IMR-90 (cell line): Measurements from ENCODE around the gene IBA57. TPM values are rescaled to one million over a fixed set of nuclear protein-coding genes. Genes with fewer than 3 reads are reported as not detected.

Experiments
- ATAC-seq: fragments of 200-7000 bp; cut with Tn5 transposase; 2 replicates; pipeline ENCODE4 v1.9.1; 2020; ENCODE audit warnings: low read depth, mild to moderate bottlenecking, moderate library complexity
- BruUV-seq: library from RNA; stranded (reverse); fragments of 400-500 nt; replicated peaks from 2 replicates; lab custom pipeline; 2021; lab: Mats Ljungman, UMichigan
- CTCF ChIA-PET: fragments of 300-600 bp; formaldehyde crosslinking; extraction: SDS; loops from one replicate; lab custom pipeline; 2021; ENCODE audit warnings: antibody characterized with exemption; lab: Yijun Ruan, JAX
- POLR2A ChIA-PET: fragments of 300-600 bp; sonication (Branson Sonifier 250); formaldehyde crosslinking; loops from one replicate; lab custom pipeline; 2022; ENCODE audit warnings: antibody characterized with exemption; ENCODE audit not compliant: unreplicated experiment; lab: Charles Lee
- DNase-seq: peaks from one replicate; pipeline ENCODE4 v3.0.0; 2013
- H2AFZ ChIP-seq: replicated peaks from 2 replicates; pipeline ENCODE3; 2013; ENCODE audit warnings: low read length, mild to moderate bottlenecking; ENCODE audit not compliant: poor library complexity
- H2AK5ac ChIP-seq: 2 replicates; pipeline ENCODE4 v1.6.1; 2013; ENCODE audit warnings: low read depth, low read length, inconsistent platforms
- H2AK9ac ChIP-seq: replicated peaks from 2 replicates; pipeline ENCODE3; 2013; ENCODE audit warnings: mild to moderate bottlenecking, low read depth, low read length, moderate library complexity; ENCODE audit not compliant: poor library complexity
- H2BK120ac ChIP-seq: 2 replicates; pipeline ENCODE4 v1.6.1; 2013; ENCODE audit warnings: low read depth, low read length, inconsistent platforms
- H2BK15ac ChIP-seq: 3 replicates; pipeline ENCODE4 v1.6.1; 2013; ENCODE audit warnings: low read depth, low read length, inconsistent platforms
- H2BK20ac ChIP-seq: 2 replicates; pipeline ENCODE4 v1.6.1; 2013; ENCODE audit warnings: low read depth, mild to moderate bottlenecking, inconsistent platforms, low read length, moderate library complexity
- H2BK5ac ChIP-seq: 2 replicates; pipeline ENCODE4 v1.6.1; 2013; ENCODE audit warnings: mild to moderate bottlenecking, low read depth, low read length, inconsistent platforms; ENCODE audit not compliant: poor library complexity, severe bottlenecking
- H3K14ac ChIP-seq: replicated peaks from 2 replicates; pipeline ENCODE4 v1.6.1; 2013; ENCODE audit warnings: low read depth, low read length, inconsistent platforms
- H3K18ac ChIP-seq: 2 replicates; pipeline ENCODE4 v1.6.1; 2013; ENCODE audit warnings: low read depth, low read length, control low read depth
- H3K23ac ChIP-seq: 2 replicates; pipeline ENCODE4 v1.6.1; 2013; ENCODE audit warnings: low read depth, low read length, inconsistent platforms
- H3K27ac ChIP-seq: 2 replicates; pipeline ENCODE4 v1.5.1; 2013; ENCODE audit warnings: mild to moderate bottlenecking, control low read depth, low read length; ENCODE audit not compliant: insufficient read depth
- H3K27me3 ChIP-seq: 2 replicates; pipeline ENCODE4 v1.6.1; 2013; ENCODE audit warnings: low read length; ENCODE audit not compliant: control insufficient read depth, insufficient read depth
- H3K36me3 ChIP-seq: 2 replicates; pipeline ENCODE4 v1.6.1; 2013; ENCODE audit warnings: low read length, mixed read lengths; ENCODE audit not compliant: control insufficient read depth, insufficient read depth
- H3K4ac ChIP-seq: 2 replicates; pipeline ENCODE4 v1.6.1; 2013; ENCODE audit warnings: low read depth, low read length, inconsistent platforms
- H3K4me1 ChIP-seq: 2 replicates; pipeline ENCODE4 v1.6.1; 2013; ENCODE audit warnings: low read length, mixed read lengths; ENCODE audit not compliant: control insufficient read depth, insufficient read depth
- H3K4me2 ChIP-seq: 2 replicates; pipeline ENCODE4 v1.6.1; 2013; ENCODE audit warnings: low read depth, mild to moderate bottlenecking, control low read depth, low read length, moderate library complexity
- H3K4me3 ChIP-seq: 2 replicates; pipeline ENCODE4 v1.5.1; 2013; ENCODE audit warnings: low read depth, mild to moderate bottlenecking, control low read depth, low read length, moderate library complexity; ENCODE audit not compliant: insufficient read depth
- H3K56ac ChIP-seq: 2 replicates; pipeline ENCODE4 v1.6.1; 2013; ENCODE audit warnings: low read length, inconsistent platforms; ENCODE audit not compliant: insufficient read depth; ENCODE audit errors: extremely low read depth
- H3K79me1 ChIP-seq, 2 experiments: 2 replicates each; pipeline ENCODE4 v1.6.1; 2013; ENCODE audit warnings: low read length in 2 of 2, inconsistent platforms in 1 of 2, low read depth in 1 of 2
- H3K9ac ChIP-seq: 2 replicates; pipeline ENCODE4 v1.6.1; 2013; ENCODE audit warnings: low read depth, low read length, control low read depth
- H3K9me1 ChIP-seq: 2 replicates; pipeline ENCODE4 v1.6.1; 2013; ENCODE audit warnings: low read length, inconsistent platforms; ENCODE audit not compliant: insufficient read depth
- H3K9me3 ChIP-seq: 2 replicates; pipeline ENCODE4 v1.6.1; 2013; ENCODE audit warnings: low read length; ENCODE audit not compliant: control insufficient read depth, insufficient read depth
- H4K20me1 ChIP-seq: 2 replicates; pipeline ENCODE4 v1.6.1; 2013; ENCODE audit warnings: low read length, inconsistent platforms; ENCODE audit not compliant: insufficient read depth
- H4K5ac ChIP-seq: 2 replicates; pipeline ENCODE4 v1.6.1; 2013; ENCODE audit warnings: mild to moderate bottlenecking, low read depth, low read length, control low read depth
- H4K8ac ChIP-seq, 2 experiments: 2 replicates each; pipeline ENCODE4 v1.6.1; 2013; ENCODE audit warnings: low read depth in 2 of 2, low read length in 2 of 2, control low read depth in 1 of 2, inconsistent platforms in 1 of 2
- H4K91ac ChIP-seq: 2 replicates; pipeline ENCODE4 v1.6.1; 2013; ENCODE audit warnings: low read depth, low read length, inconsistent platforms; ENCODE audit not compliant: insufficient read depth
- USF2 ChIP-seq: fragments of 150-350 bp; IDR thresholded peaks from 2 replicates; pipeline ENCODE4 v1.6.1; 2017; ENCODE audit warnings: mild to moderate bottlenecking, antibody characterized with exemption, low read length, low read depth
- WGBS, 2 experiments: methylation state at CpG; one replicate each; pipeline versions ENCODE4 v1.1.5 to v1.1.7; 2013; ENCODE audit warnings: missing lambda C conversion rate in 2 of 2; ENCODE audit not compliant: insufficient read length in 1 of 2; ENCODE audit errors: extremely low coverage in 2 of 2; 5-methylcytosine and 5-hydroxymethylcytosine counted together
- dilution Hi-C: fragments of 300-500 bp; cut with HindIII; formaldehyde crosslinking; loops from one replicate; pipeline ENCODE4 v1.14.3; 2018; ENCODE audit warnings: low sequenced_read_pairs; ENCODE audit not compliant: unreplicated experiment
- in situ Hi-C: fragments of 300-500 bp; cut with MboI; formaldehyde crosslinking; loops from 3 replicates; pipeline ENCODE4 v1.14.3; 2019; ENCODE audit warnings: low sequenced_read_pairs, inconsistent platforms, mixed read lengths
- intact Hi-C: fragments of 100-400 bp; cut with micrococcal nuclease; formaldehyde crosslinking; loops from 2 replicates; pipeline ENCODE4 v1.10.0; 2022
- polyA plus RNA-seq, 3 experiments: library from polyadenylated mRNA; depleted of rRNA; stranded (reverse); fragments of >200 nt; gene quantifications; 2 replicates each; pipeline ENCODE4 v1.2.3, GENCODE V29; 2012; ENCODE audit warnings: low replicate concordance in 1 of 3
- total RNA-seq: library from RNA; depleted of rRNA; stranded (reverse); fragments of >200 nt; gene quantifications from 2 replicates; pipeline ENCODE4 v1.2.3, GENCODE V29; 2012

Gene IBA57
- total and polyA plus RNA-seq, 2 of the 4 experiments (the other 2 are of a cell fraction), result 2.0 to 2.6 TPM

GRCh38 chr1:228218513-228219244, 53.1 kb downstream of the IBA57 start:
- H3K56ac ChIP-seq, result no peak overlapping the region
- ATAC-seq (no peak), DNase-seq (no peak)
- no peak overlapping the region for H3K4me3 ChIP-seq
- ChIA-PET CTCF (no interaction called here), POLR2A (no interaction called here)
- H3K4me2 ChIP-seq, result no peak overlapping the region
- H3K9me1 ChIP-seq, result no peaks in the 10 kb centered on the region
- in situ Hi-C loops, result no loop called here
- no CpG with 5 or more reads among the region's 14 CpGs for WGBS, 2 experiments
- dilution Hi-C loops, result no loop called here
- H3K9me3 ChIP-seq, result no peaks in the 10 kb centered on the region
- H2BK5ac ChIP-seq, result no peak overlapping the region
- no peak overlapping the region for H2AK5ac ChIP-seq
- no peak overlapping the region for H3K23ac ChIP-seq
- no peak overlapping the region for H2BK15ac ChIP-seq
- no peak overlapping the region for H4K8ac ChIP-seq
- no peak overlapping the region for H3K4ac ChIP-seq
- peaks cover 5% of the 10 kb centered on the region; the same call in 1 of the 2 replicates for H4K20me1 ChIP-seq
- H4K5ac ChIP-seq, result no peak overlapping the region
- peaks cover 8% of the 10 kb centered on the region; the same call in 1 of the 2 replicates for H3K4me1 ChIP-seq
- H2BK20ac ChIP-seq, result no peak overlapping the region
- intact Hi-C loops, result no loop called here
- peaks cover 39% of the 10 kb centered on the region for H3K36me3 ChIP-seq
- peaks cover 4 to 13% of the 10 kb centered on the region in 2 experiments; a peak in 2 of 4 replicates for H3K79me1 ChIP-seq
- H3K14ac ChIP-seq, result no peak overlapping the region
- no peak overlapping the region for H2BK120ac ChIP-seq
- H3K9ac ChIP-seq, result no peak overlapping the region
- H3K27ac ChIP-seq, result no peak overlapping the region
- no peak overlapping the region for H2AK9ac ChIP-seq
- H4K91ac ChIP-seq, result no peak overlapping the region
- no TSS peak for BruUV-seq
- H3K18ac ChIP-seq, result no peak overlapping the region
- TF ChIP-seq USF2, result no peak
- no peak overlapping the region for H2AFZ ChIP-seq
- H3K27me3 ChIP-seq, result no peaks in the 10 kb centered on the region
